H54 (cell line): ENCODE measurements around the gene C19orf53.
"Not testable (repeated sequence)": the region's sequence is repeated elsewhere in the genome, so short reads cannot be mapped to it uniquely, and the experiment has no call there.

ENCODE experiments used
- DNase-seq: peaks from one replicate; pipeline ENCODE4 v3.0.0; 2011; ENCODE audit warnings: low spot score, mixed read lengths; ENCODE audit not compliant: insufficient read length
- FAIRE-seq: peaks from 3 replicates; lab custom pipeline; 2011; peaks lifted over from hg19 to GRCh38; lab: Jason Lieb, UNC
- POLR2A ChIP-seq: IDR thresholded peaks from 2 replicates; pipeline ENCODE4 v1.6.1; 2011; ENCODE audit warnings: low read depth, mild to moderate bottlenecking, low read length

Gene C19orf53

DNA sequence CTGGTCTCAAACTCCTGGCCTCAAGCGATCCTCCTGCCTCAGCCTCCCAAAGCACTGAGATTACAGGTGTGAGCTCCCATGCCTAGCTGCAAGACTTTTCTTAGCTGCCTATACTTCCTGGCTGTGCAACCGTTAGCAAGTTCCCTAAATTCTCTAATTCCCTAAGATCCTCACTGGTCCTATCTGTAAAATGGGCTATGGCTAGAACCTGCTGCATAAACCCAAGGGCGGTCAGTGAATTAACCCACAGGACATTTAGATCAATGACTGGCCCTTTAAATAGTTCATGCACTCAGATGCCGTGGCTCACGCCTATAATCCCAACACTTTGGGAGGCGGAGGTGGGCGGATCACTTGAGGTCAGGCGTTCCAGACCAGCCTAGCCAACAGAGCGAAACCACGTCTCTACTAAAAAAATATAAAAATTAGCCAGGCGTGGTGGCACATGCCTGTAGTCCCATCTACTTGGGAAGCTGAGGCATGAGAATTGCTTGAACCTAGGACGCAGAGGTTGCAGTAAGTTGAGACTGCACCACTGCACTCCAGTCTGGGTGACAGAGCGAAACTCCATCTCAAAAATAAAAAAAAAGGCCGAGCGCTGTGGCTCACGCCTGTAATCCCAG, 4.1 kb upstream of the C19orf53 start:
- TF ChIP-seq POLR2A = no peak
- DNase-seq = no peak
- FAIRE-seq = no peak

DNA sequence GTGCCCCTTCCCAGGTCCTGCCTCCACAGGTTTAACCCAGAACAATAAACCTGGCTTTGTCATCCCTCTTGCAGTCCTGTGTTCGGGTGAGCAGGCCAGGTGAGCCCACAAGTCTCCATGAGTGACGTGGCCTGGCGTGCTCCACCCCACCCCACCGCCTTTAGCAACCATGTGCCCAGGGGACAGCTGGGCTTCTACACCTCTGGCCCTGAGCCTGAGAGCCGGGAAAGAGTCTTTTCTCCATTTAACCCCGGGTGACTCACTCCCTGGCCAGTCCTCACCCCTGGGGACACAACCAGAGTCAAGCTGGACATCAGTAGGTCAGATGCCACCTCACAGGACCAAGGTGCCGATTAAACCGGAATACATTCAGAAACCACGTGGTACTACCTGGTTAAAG, 4.1 kb downstream of the C19orf53 start:
- DNase-seq (no peak), FAIRE-seq (no peak)
- TF ChIP-seq POLR2A = no peak

DNA sequence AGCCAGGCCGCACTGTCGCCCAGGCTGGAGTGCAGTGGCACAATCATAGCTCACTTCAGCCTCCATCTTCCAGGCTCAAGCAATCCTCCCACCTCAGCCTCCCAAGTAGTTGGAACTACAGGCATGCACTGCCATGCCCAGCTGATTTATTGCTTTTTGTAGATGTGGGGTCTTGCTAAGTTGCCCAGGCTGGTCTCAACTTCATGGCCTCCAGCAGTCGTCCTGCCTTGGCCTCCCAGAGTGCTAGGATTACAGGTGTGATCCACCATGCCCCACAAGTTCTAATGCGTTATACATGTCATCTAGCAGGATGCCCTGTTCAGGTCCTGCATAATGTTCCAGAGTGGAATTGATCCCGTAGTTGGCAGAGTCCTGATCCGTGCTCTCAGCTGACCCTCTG, 4.6 kb downstream of the C19orf53 start:
- FAIRE-seq = no peak
- TF ChIP-seq POLR2A = no peak
- DNase-seq = no peak

DNA sequence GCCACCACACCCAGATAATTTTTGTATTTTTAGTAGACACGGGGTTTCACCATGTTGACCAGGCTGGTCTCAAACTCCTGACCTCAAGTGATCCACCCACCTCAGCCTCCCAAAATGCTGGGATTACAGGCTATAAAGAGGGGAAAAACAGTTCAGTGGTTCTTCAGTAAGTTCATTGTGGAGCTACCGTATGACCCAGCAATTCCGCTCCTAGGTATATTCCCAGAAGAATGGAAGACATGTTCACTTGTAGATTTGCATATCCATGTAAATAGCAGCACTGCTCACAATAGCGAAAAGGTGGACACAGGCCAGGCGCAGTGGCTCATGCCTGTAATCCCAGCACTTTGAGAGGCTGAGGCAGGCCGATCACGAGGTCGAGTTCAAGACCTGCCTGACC, 5.5 kb downstream of the C19orf53 start:
- not testable (repeated sequence) for FAIRE-seq, DNase-seq

DNA sequence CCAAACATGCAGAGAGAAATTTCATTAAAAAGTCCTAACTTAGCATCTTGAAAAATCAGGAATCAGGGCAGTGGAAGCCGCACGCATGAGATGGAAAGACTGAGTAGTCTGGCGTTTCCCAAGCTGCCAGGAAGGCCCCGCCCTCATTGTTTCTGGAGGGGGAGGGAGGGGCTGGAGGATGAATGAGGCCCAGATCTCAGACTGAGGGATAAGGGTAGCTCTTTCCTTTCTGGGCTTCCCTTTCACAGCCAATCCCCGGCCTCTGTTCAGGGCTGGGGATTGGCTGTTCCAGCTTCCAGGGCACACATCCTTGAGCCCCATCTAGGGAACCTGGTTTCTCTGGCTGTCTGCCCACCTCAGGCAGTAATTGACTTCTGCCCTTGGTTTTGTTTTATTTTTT, 7.3 kb downstream of the C19orf53 start:
- DNase-seq (peak; percentile 67), FAIRE-seq (no peak)
- TF ChIP-seq POLR2A = no peak

DNA sequence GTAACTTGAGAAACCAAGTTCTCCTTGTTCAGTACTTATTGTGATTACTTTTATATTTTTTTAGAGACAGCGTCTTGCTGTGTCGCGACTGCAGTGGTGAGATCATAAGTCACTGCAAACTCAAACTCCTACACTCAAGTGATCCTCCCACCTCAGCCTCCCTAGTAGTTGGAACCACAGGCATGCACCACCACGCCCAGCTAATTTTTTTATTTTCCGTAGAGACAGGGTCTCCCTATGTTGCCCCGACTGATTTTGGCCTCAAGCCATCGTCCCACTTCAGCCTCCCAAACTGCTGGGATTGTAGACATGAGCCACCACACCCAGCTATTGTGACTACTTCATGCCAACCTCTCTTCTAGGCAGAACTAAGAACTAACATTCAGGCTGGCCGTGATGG, 8.3 kb downstream of the C19orf53 start:
- DNase-seq = no peak
- TF ChIP-seq POLR2A = no peak
- no peak for FAIRE-seq

DNA sequence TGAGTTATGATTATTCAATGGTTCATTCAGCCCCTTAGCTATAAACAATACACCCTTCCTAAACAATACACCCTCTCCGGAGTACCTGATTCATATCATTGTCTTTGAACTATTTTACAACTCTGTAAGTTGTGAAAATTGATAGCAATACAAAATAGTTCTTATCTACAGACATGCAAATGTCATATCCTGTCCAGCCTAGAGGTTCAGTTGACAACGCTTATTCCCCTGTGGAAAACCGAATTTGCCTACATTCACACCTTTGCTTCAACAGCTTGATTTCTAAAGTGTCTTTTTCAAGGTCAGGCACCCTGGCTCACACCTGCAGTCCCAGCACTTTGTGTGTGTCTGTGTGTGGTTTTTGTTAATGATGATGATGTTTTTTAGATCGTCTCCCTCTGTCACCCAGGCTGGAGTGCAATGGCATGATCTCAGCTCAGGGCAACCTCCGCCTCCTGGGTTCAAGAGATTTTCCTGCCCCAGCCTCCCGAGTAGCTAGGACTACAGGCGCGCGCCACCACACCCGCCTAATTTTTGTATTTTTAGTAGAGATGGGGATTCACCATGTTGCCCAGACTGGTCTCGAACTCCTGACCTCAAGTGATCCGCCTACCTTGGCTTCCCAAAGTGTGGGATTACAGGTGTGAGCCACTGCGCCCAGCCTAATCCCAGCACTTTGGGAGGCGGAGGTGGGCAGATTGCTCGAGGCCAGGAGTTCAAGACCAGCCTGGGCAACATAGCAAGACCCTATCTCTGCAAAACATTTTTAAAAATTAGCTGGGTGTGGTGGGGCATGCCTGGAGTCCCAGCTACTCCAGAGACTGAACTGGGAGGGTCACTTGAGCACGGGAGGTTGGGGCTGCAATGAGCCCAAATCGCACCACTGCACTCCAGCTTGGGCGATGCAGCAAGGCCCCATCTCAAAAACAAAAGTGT, 9.6 kb downstream of the C19orf53 start:
- FAIRE-seq (no peak), DNase-seq (no peak)
- TF ChIP-seq POLR2A = no peak

DNA sequence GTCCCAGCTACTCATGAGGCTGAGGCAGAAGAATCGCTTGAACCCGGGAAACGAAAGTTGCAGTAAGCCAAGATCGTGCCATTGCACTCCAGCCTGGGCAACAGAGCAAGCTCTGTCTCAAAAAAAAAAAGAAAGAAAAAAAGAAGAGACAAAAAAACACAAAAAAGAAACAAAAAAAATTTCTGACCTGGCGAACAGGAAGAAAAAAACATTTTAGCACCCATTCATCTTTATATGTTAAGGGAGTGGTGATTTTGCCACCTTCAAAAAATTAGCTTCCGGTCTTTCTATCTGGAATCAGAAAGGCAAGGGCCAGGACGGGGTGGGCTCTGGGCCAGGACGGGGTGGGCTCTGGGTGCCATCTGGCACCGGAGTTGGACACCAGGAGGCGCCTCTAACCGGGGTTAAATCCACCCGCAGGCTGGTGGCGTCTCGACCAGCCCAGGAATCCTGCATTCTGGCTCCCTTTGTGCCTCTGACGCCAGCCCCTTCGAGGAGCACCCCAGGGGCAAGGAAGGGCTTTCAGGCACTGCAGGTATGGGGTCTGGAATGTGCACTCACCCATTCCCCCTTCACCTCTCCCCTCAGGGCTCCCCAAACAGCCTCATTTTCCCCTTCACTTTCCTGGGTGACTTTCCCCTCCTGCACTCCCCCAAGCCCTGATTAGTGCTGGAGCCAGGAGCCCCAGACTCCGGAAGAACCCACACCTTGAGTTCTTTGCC, 10.6 kb downstream of the C19orf53 start:
- no peak for TF ChIP-seq POLR2A
- DNase-seq (no peak), FAIRE-seq (no peak)

DNA sequence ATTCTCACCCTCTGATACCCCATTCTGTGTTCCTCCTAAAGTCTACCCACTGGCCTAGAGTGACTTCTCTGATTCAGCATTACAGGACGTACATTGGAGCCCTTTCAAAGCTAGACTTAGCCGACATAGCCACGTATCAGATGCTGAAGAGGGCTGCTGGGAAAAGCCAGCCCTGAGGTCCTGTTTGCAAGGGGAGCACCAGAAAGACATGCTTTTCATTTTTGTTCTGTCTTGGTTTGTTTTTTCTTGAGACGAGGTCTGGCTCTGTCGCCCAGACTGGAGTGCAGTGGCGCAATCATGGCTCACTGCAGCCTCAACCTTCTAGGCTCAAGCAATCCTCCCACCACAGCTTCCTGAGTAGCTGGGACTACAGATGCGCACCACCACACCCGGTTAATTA, 14.7 kb downstream of the C19orf53 start:
- no peak for TF ChIP-seq POLR2A
- FAIRE-seq (no peak), DNase-seq (no peak)

DNA sequence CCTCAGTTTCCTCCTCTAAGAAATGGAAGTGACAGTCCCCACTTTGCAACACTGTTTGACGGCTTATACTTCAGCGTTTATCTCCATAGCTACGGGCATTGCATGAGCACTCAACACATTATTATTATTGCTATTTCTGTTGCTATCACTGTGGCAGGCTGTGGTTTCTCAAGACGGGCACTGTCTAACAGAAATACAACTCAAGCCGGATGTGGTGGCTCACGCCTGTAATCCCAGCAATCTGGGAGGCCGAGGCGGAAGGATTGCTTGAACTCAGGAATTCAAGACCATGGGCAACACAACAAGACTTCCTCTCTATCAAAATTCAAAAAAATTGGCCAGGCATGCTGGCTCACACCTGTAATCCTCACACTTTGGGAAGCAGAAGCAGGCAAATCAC, 16.1 kb downstream of the C19orf53 start:
- FAIRE-seq (no peak), DNase-seq (no peak)
- no peak for TF ChIP-seq POLR2A

DNA sequence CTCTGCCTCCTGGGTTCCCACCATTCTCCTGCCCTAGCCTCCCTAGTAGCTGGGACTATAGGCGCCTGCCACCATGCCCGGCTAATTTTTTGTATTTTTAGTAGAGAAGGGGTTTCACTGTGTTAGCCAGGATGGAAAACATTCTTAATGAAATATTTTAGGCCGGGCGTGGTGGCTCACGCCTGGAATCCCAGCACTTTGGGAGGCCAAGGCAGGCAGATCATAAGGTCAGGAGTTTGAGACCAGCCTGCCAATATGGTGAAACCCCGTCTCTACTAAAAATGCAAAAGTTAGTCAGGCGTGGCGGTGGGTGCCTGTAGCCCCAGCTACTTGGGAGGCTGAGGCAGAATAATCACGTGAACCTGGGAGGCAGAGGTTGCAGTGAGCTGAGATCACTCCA, 19.1 kb downstream of the C19orf53 start:
- not testable (repeated sequence) for FAIRE-seq, DNase-seq

DNA sequence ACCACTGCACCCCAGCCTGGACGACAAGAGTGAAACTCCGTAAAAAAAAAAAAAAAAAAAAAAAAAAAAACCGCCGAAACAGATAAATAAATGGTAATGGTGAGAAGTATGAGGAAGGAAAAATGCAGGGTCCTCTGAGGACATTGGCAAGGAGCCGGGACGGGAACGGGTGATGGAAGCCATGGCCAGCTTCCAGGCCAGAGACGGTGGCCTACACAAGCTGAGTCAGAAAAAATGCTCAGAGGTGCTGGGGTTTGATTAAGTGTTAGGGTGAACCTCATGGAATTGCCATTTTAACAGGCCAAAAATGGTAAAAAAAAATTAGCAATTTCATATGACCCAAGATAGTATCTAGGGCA, 20.1 kb downstream of the C19orf53 start:
- TF ChIP-seq POLR2A = no peak
- DNase-seq (no peak), FAIRE-seq (no peak)

DNA sequence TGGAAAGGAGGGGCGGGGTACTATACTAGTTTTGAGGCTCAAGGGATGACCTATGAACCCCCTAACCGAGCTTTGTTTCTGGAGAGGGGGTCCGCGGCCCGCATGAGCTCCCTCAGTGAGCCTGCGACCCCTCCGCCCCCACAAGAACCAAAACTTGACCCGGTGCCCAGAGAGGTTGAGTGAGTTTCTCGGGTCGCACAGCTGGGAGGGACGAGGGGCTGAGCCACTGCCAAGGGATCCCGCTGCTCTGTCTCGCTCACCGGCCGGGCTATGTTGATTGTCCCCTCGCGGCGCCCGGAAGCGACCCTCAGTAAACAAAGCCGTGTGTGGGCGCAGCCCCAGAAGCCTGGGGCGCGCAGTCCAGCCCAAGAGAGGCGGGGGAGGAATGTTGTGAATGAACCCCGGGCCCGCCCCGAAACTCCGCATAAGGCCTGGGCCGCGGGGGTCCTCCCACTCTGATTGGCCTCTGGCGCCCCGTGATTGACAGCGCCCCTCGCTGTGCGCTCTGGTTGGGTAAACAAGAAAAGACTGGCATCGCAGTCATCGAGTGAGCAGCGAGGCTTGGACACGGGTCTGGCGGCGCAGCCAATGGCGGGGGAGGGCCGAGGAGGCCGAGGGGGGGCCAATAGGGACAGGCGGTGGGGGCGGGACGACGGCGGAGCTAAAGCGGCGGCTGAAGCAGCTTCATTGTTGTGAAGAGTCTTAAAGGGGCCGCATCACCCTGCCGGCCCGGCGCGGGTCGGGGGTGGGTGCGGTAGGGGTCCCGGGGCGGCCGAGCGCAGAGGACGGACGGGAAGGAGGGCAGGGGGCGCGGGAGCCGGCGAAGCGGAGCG, 20.7 kb downstream of the C19orf53 start, which contains the start of gene ZSWIM4:
TSS of gene ZSWIM4 (plus strand) at position 687 of the 833 bp plus-strand sequence. CDS start 206 bp downstream, outside the sequence.
- no peak for FAIRE-seq
- peak; percentile 21; the same call in 1 of the 2 replicates for TF ChIP-seq POLR2A

More for the DNA sequence above, 20.7 kb downstream of the C19orf53 start, which contains the start of gene ZSWIM4:
- DNase-seq = peak; percentile 94
